ENCODE measurements around the gene EMC6.

EMC6 gene

DNA sequence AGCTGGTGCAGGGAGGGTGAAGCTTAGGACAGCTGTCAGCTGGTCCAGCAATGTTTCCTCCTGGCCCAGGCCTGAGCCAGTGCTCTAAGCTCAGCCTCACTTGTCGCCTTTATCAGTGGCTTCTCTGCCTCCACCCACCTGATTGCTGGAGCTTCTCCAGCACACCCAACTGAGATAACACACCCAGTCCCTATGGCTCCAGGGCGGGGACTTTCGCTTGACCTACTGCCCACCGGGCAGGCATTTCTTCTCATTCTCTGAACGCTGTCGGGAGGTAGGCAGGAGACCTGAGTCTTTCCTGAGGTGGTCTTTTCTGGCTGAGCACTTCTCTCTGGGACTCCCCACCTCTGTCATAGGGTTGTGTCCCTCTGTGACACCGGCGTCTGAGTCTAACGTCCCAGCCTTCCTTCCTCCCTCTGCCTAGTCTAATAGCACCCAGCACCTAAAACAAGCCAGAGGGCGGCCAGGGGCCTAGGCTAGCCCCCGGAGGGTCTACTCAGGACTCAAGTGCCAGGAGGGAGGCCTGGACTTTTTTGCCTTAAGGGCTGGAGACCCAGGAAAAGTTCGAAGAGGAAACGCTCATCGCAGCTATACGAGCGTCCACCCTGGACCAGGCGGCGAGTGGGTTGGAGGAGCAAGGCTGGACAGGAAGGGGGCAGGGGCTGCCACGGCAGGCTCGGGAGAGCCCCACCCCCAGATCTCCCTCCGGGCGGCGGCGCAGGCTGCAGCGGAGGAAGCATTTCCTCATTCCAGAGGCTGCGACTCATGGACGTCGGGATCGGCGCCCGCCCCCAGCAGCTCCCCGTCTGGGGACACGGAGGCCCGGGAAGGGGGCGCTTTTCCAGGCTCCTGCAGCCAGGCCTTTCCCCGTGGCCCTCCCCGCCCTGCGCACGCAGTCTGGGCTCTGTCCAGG, 990 bp upstream of the EMC6 start:
- no peak for TF ChIP-seq POLR2A (IDR thresholded peaks at IDR 0.05; ENCODE audit: low read depth, low read length)
- TF ChIP-seq POLR2AphosphoS5 (IDR thresholded peaks at IDR 0.05; ENCODE audit: low read depth, low read length) = no peak
- TF ChIP-seq TAF1 (IDR thresholded peaks at IDR 0.05; ENCODE audit: borderline replicate concordance, low read depth, low read length) = no peak
- DNase-seq (ENCODE audit: insufficient read length) (no peak), FAIRE-seq (no peak)

DNA sequence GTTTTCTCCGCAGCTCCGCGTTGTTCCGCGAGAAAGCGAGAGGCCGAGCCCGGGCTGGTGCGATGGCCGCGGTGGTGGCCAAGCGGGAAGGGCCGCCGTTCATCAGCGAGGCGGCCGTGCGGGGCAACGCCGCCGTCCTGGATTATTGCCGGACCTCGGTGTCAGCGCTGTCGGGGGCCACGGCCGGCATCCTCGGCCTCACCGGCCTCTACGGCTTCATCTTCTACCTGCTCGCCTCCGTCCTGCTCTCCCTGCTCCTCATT, 404 bp downstream of the EMC6 start:
- TF ChIP-seq POLR2AphosphoS5 (IDR thresholded peaks at IDR 0.05; ENCODE audit: low read depth, low read length) (no peak), TAF1 (IDR thresholded peaks at IDR 0.05; ENCODE audit: borderline replicate concordance, low read depth, low read length) (no peak), POLR2A (IDR thresholded peaks at IDR 0.05; ENCODE audit: low read depth, low read length) (no peak)
- FAIRE-seq = no peak

DNA sequence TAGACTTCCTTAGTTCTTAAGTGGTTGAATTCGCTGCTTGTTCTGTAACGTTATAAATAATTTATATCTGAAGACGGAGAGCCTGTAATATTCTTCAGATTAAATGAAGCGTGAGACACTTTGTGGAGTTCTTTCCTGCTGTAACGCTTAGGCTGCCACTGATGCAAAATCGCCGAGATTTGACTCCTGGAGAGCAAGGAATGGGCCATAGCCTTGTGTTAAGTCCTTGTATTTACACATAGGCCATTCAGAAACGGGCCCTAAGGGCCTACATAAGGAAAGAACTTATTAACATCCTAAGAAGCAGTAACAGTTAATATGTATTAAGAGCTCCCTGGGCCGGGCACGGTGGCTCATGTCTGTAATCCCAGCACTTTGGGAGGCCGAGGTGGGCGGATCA, 936 bp downstream of the EMC6 start:
- TF ChIP-seq POLR2A (IDR thresholded peaks at IDR 0.05; ENCODE audit: low read depth, low read length) = no peak
- no peak for TF ChIP-seq TAF1 (IDR thresholded peaks at IDR 0.05; ENCODE audit: borderline replicate concordance, low read depth, low read length)
- TF ChIP-seq POLR2AphosphoS5 (IDR thresholded peaks at IDR 0.05; ENCODE audit: low read depth, low read length) = no peak
- FAIRE-seq (peak; percentile 14), DNase-seq (ENCODE audit: insufficient read length) (no peak)

More for the DNA sequence above, 404 bp downstream of the EMC6 start:
- no peak for DNase-seq (ENCODE audit: insufficient read length)

DNA sequence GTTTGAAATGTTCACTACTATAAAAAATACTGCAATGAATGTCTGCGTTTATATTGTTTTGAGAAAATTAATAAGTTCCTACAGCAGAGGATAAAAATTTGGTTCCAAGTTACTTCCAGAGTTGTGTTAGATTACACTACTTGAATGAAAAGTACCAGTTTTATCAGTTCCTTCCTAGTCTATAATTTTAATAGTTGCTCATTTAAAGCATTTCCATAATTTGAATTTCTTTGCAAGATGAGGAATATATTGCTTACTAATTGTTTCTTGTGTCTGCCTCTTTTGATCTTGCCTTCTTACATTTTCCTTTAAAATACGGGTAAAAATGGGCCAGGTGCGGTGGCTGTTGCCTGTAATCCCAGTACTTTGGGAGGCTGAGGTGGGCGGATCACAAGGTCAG, 4.0 kb downstream of the EMC6 start:
- no peak for TF ChIP-seq POLR2A (IDR thresholded peaks at IDR 0.05; ENCODE audit: low read depth, low read length)
- no peak for TF ChIP-seq TAF1 (IDR thresholded peaks at IDR 0.05; ENCODE audit: borderline replicate concordance, low read depth, low read length)
- no peak for TF ChIP-seq POLR2AphosphoS5 (IDR thresholded peaks at IDR 0.05; ENCODE audit: low read depth, low read length)
- DNase-seq (ENCODE audit: insufficient read length) (no peak), FAIRE-seq (no peak)

DNA sequence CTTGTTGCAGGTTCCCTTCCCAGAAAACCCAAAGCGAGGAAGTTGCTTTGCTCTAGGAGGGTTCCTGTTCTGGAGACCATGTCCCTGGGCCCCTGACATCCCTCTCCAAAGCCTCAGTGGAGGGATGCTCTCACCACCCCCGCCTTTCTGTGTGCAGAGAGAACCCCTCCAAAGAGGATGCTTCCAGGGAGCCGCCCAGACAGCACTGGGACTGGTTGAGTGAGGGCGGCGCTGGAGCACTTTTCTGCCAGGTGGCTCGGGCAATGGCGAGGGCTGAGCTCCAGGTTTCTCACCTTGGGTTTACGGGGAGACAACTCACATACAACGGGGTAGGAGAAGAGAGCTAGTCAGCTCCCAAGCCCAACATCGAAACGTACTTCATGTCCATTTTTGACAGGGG, 7.3 kb downstream of the EMC6 start:
- TF ChIP-seq TAF1 (IDR thresholded peaks at IDR 0.05; ENCODE audit: borderline replicate concordance, low read depth, low read length) (no peak), POLR2A (IDR thresholded peaks at IDR 0.05; ENCODE audit: low read depth, low read length) (no peak), POLR2AphosphoS5 (IDR thresholded peaks at IDR 0.05; ENCODE audit: low read depth, low read length) (no peak)
- FAIRE-seq = no peak

DNA sequence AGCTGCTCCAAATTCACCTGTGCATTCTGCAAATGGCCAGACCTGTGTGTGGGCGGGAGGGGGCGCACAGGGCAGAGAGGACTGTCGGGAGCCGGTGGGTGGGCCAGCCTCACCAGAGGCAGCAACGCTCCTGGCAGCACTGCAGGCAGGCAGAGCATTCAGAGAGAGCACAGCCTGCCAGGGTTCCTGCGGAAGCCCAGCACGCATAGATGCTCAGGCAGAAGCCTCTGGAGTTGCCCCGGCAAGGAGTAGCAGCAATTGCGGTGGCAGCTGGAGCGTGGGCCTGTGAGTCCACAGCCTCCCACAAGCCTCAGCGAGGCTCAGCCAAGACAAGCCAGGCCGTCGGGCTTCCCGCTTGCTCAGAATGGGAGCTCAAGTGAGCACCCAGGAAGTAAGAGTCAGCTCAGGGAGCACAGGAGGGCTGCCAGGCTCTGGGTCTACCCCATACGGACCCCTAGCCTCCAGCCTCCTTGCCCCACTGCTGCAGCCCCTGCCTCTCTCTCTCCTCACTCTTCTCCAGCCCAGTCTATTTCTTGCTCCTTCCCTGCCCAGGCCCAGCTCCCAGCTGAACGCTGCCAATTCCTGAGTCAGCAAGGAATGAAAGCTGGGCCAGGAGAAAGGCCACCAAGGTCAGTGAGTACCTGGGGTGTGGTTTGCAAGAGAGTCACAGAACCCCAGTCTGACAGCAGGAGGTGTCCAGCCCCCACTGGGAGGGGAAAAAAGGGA, 9.6 kb downstream of the EMC6 start:
- DNase-seq (ENCODE audit: insufficient read length) = no peak
- TF ChIP-seq TAF1 (IDR thresholded peaks at IDR 0.05; ENCODE audit: borderline replicate concordance, low read depth, low read length) (no peak), POLR2AphosphoS5 (IDR thresholded peaks at IDR 0.05; ENCODE audit: low read depth, low read length) (no peak), POLR2A (IDR thresholded peaks at IDR 0.05; ENCODE audit: low read depth, low read length) (no peak)
- FAIRE-seq = no peak

More for the DNA sequence above, 7.3 kb downstream of the EMC6 start:
- no peak for DNase-seq (ENCODE audit: insufficient read length)

DNA sequence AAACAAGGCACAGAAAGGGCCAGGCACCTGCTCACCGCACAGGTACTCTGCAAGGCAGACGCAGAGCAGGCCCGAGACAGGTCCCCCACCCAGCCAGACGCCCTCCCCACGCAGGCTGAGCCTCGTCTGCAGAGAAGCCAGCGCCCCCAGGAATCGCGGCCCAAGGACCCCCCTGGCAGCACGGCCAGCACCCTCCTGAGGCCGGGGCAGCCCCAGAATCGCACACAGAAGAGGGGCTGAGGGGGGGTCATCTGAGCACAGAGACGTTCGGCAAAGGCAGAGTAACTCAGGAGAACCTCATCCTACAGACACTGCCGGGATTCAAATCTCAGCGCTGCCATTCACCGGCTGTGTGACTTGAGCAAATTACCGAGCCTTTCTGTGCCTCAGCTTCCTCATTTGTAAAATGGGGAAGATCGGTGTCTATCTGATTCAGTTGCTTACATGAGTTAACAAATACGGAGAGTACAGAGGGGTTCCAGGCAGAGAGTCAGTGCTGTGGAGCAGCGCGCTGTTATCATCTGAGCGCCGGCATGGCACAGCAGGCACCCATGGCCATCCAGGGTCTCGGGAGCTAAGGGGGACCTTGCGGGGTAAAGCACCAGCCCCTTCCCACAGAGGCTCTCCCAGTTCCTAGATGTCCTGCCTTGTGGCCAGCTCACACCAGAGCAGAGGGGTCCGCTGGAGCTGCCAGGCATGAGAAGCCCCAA, 10.4 kb downstream of the EMC6 start:
- DNase-seq (ENCODE audit: insufficient read length) = no peak
- no peak for TF ChIP-seq TAF1 (IDR thresholded peaks at IDR 0.05; ENCODE audit: borderline replicate concordance, low read depth, low read length)
- no peak for TF ChIP-seq POLR2AphosphoS5 (IDR thresholded peaks at IDR 0.05; ENCODE audit: low read depth, low read length)
- no peak for TF ChIP-seq POLR2A (IDR thresholded peaks at IDR 0.05; ENCODE audit: low read depth, low read length)
- no peak for FAIRE-seq

DNA sequence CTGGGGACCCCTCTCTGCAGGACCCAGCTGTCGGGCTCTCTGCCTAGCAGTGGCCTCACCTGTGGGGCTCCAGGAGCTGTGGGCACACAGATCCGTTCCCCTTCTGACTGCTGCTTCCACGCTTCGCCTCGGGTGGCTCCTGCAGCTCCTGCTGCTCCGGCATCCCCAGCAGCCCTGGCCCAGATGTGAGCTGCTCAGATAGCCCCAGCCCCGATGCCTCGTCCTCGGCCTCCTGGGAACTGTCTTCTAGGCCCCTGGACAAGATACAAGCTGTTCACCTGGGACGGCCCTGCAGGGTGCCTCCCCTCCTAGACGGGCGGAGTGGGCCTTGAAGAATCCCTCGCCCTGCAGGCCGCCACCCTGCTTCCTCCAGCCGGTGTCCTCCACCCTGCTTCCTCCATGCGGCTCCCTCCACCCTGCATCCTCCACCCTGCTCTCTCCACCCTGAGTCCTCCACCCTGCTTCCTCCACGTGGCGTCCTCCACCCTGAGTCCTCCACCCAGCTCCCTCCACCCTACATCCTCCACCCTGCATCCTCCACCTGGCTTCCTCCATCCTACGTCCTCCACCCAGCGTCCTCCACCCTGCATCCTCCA, 11.0 kb downstream of the EMC6 start:
- FAIRE-seq (no peak), DNase-seq (ENCODE audit: insufficient read length) (no peak)
- TF ChIP-seq TAF1 (IDR thresholded peaks at IDR 0.05; ENCODE audit: borderline replicate concordance, low read depth, low read length) = no peak
- TF ChIP-seq POLR2A (IDR thresholded peaks at IDR 0.05; ENCODE audit: low read depth, low read length) = no peak
- no peak for TF ChIP-seq POLR2AphosphoS5 (IDR thresholded peaks at IDR 0.05; ENCODE audit: low read depth, low read length)

DNA sequence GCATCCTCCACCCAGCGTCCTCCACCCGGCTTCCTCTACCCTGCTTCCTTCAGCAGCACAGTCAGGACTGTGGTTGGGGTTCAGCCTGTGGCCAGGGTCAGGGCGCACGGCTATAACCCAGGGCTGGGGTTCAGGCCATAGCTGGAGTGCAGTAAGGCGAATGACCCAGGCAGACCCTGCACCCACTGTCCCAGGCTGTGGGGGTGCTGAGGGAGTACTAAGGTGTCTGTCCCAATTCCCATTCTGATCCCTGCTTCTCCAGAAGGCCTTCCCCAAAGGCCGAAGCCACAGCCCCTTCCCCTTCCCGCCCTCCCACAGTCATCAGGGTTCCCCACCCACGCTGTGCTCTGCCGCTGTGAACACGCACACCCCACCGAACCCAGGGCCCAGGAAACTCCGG, 12.4 kb downstream of the EMC6 start:
- FAIRE-seq (no peak), DNase-seq (ENCODE audit: insufficient read length) (no peak)
- TF ChIP-seq POLR2A (IDR thresholded peaks at IDR 0.05; ENCODE audit: low read depth, low read length) (no peak), TAF1 (IDR thresholded peaks at IDR 0.05; ENCODE audit: borderline replicate concordance, low read depth, low read length) (no peak), POLR2AphosphoS5 (IDR thresholded peaks at IDR 0.05; ENCODE audit: low read depth, low read length) (no peak)

DNA sequence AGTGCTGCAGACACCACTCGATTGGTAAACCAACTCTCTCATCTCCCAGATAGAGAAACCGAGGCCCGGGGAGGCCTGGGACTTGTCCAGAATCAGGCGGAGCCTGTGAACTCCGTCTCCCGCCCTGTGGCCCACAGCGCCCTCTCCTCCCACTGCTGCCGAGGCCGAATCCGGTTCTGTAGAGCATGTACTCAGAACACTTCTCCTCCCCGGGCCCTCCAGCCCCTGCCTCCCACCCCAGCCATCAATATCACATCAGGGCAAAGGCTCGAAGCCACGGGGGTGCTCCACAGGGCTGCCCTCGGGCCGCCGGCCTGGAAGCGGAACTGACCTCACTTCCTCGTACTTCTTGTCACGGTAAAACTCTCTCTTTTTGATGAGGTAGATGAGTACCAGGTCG, 13.0 kb downstream of the EMC6 start:
- TF ChIP-seq TAF1 (IDR thresholded peaks at IDR 0.05; ENCODE audit: borderline replicate concordance, low read depth, low read length) (no peak), POLR2AphosphoS5 (IDR thresholded peaks at IDR 0.05; ENCODE audit: low read depth, low read length) (no peak)
- DNase-seq (ENCODE audit: insufficient read length) (no peak), FAIRE-seq (peak; percentile 33)

DNA sequence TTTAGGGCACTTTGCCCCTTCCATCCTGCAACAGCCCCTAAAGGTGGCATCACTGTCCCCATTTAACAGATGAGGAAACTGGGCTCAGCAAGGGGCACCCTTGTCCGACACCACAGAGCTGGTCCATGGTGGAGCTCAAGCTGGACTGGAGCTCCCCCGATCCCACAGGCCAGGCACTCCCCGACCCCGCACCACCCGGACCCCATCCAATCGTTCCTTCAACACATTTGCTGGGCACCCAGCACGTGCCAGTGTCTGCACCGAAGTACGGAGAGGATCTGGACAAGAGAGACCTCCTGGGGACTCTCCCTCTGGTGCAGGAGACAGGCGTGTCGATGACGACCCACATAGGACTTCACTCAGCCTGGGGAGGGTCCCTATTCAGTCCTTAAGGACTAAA, 13.4 kb downstream of the EMC6 start:
- no peak for FAIRE-seq
- TF ChIP-seq POLR2AphosphoS5 (IDR thresholded peaks at IDR 0.05; ENCODE audit: low read depth, low read length) = no peak
- TF ChIP-seq TAF1 (IDR thresholded peaks at IDR 0.05; ENCODE audit: borderline replicate concordance, low read depth, low read length) = no peak
- TF ChIP-seq POLR2A (IDR thresholded peaks at IDR 0.05; ENCODE audit: low read depth, low read length) = no peak

More for the DNA sequence above, 13.4 kb downstream of the EMC6 start:
- DNase-seq (ENCODE audit: insufficient read length) = no peak

All from GM12892 (cell line).